Mucosa of descending colon (tissue), 3 donors: ENCODE data around the gene CPA5. TPM values are rescaled to one million over a fixed set of nuclear protein-coding genes. Genes with fewer than 3 reads are reported as not detected.
"Not testable (repeated sequence)": the region's sequence is repeated elsewhere in the genome, so short reads cannot be mapped to it uniquely, and the experiment has no call there.

Experiments
- ATAC-seq: fragments of 200-7000 bp; cut with Tn5 transposase; one replicate; pipeline ENCODE4 v1.9.1; 2020; ENCODE audit warnings: mild to moderate bottlenecking, moderate library complexity
- DNase-seq, 3 donors: peaks; one replicate each; pipeline ENCODE4 v3.0.0-alpha.2; 2020
- H3K36me3 ChIP-seq: fragments of 200-600 bp; one replicate; pipeline ENCODE4 v1.8.0; 2021; ENCODE audit warnings: low read depth, mild to moderate bottlenecking
- H3K4me1 ChIP-seq: fragments of 200-600 bp; one replicate; pipeline ENCODE4 v1.8.0; 2021; ENCODE audit warnings: low read depth, mild to moderate bottlenecking
- H3K4me3 ChIP-seq: fragments of 200-600 bp; one replicate; pipeline ENCODE4 v1.8.0; 2021; ENCODE audit warnings: mild to moderate bottlenecking
- H3K9me3 ChIP-seq: fragments of 200-600 bp; one replicate; pipeline ENCODE4 v1.8.0; 2021; ENCODE audit warnings: mild to moderate bottlenecking
- intact Hi-C, 2 donors: fragments of 100-400 bp; cut with DNase I in 1 of 2; cut with micrococcal nuclease in 1 of 2; formaldehyde crosslinking; loops; one replicate each; pipeline versions ENCODE4 v1.11.0 to v1.11.1; 2022; cut with DNase I, micrococcal nuclease
- total RNA-seq, 3 donors: library from RNA; stranded (reverse); fragmentation: NEBNext Ultra II Directional in 2 of 3; extraction: Animal tissue kit (Norgen Biotek cat#: 25700) in 2 of 3; gene quantifications; one replicate each; pipeline versions ENCODE4 v1.2.1 to v1.2.4, GENCODE V29; 2021 to 2023
- TF ChIP-seq, protein P1 (sequence below): fragments of 200-600 bp; IDR thresholded peaks from one replicate; pipeline ENCODE4 v1.8.0; 2022; ENCODE audit warnings: antibody characterized with exemption, mild to moderate bottlenecking
- donor health status: DM: no; HTN: no; CAD: no; lungs with moderate emphysema.
- donor health status: DM: no; HTN: no; CAD: no.
- donor health status: DM: no; HTN: yes; CAD: no.

CPA5 gene
- total RNA-seq, 3 donors from 2014 or later = not detected

- ATAC-seq = no peak
- Histone ChIP-seq H3K4me1 (peaks cover 4% of the 10 kb centered on the region), H3K9me3 (peaks cover 6% of the 10 kb centered on the region), H3K4me3 (no peak overlapping the region), H3K36me3 (no peaks in the 10 kb centered on the region)
- TF ChIP-seq, protein P1, sequence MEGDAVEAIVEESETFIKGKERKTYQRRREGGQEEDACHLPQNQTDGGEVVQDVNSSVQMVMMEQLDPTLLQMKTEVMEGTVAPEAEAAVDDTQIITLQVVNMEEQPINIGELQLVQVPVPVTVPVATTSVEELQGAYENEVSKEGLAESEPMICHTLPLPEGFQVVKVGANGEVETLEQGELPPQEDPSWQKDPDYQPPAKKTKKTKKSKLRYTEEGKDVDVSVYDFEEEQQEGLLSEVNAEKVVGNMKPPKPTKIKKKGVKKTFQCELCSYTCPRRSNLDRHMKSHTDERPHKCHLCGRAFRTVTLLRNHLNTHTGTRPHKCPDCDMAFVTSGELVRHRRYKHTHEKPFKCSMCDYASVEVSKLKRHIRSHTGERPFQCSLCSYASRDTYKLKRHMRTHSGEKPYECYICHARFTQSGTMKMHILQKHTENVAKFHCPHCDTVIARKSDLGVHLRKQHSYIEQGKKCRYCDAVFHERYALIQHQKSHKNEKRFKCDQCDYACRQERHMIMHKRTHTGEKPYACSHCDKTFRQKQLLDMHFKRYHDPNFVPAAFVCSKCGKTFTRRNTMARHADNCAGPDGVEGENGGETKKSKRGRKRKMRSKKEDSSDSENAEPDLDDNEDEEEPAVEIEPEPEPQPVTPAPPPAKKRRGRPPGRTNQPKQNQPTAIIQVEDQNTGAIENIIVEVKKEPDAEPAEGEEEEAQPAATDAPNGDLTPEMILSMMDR = no peak
- no peak for DNase-seq
- intact Hi-C loops = no loop called here
Observed at GRCh38 chr7:130372402-130373165, 28.0 kb downstream of the CPA5 start.

DNA sequence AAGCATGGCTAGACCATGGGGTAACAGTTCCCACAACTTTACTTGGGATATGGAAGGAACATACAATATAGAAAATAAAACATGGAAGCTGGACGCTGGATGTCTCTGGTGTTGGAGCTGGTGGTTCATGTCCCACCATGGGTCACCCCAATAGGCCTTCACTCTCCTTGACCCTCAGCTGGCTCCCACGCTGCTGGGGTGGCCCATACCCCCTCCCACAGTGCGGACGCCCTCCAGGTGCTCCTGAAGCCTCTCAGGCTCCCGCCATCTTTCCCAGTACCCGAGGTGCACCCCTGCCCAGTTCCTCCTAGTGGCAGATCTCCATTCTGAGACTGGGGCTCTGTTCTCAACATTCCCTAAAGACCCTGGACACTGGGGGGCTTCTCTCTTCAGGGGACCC is 29.9 kb downstream of the CPA5 start:
- Histone ChIP-seq H3K36me3 (no peaks in the 10 kb centered on the region), H3K9me3 (peaks cover 6% of the 10 kb centered on the region), H3K4me3 (no peak overlapping the region), H3K4me1 (no peaks in the 10 kb centered on the region)
- intact Hi-C loops = no loop called here
- DNase-seq (no peak), ATAC-seq (no peak)
- TF ChIP-seq, protein P1 = no peak

GRCh38 chr7:130376461-130376860 is 31.8 kb downstream of the CPA5 start:
- H3K4me3 ChIP-seq, H3K9me3 ChIP-seq, intact Hi-C loops, H3K36me3 ChIP-seq, ATAC-seq, H3K4me1 ChIP-seq, DNase-seq: not testable (repeated sequence)

DNA sequence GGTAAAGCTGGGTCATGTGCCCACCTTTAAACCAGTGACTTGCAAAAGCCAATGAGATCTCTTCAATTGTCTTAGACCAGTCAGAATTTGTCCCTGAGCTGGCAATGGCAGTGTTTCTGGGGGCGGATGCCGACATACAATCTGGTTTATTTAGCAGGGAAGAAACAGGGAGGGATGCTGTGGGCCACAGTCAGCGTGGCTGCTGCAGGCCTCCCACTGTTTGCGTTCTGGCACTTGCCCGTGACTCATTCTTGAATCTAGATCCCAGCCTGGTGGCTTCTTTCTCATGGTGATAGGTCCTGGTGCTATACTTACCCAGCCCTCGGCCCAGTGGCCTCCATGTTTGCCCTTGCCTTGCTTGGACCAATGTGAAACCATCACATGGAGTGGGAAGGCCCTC is 32.6 kb downstream of the CPA5 start:
- no peak for DNase-seq
- no peaks in the 10 kb centered on the region for H3K36me3 ChIP-seq
- TF ChIP-seq, protein P1 = no peak
- intact Hi-C loops = no loop called here
- H3K9me3 ChIP-seq = peaks cover 6% of the 10 kb centered on the region
- H3K4me3 ChIP-seq = no peak overlapping the region
- no peaks in the 10 kb centered on the region for H3K4me1 ChIP-seq
- no peak for ATAC-seq

DNA sequence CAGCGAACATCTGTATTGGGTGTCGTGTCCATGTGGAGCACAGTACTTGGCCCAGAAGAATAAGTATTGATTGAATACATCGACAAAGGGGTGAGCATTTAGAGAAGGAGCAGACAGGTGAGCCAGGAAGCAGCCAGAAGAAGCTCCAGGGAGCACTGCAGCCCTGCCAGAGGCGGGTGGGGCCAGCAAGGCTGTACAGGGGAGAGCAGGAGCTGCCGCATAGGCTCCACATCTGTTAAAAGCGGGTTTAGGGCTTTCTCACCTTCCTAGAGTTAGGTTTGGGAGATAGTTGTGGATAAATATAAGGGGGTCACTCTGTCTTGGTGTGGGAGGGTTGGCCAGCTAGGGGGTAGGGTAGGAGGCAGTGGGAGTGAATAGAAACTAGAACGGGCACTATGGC is 34.4 kb downstream of the CPA5 start:
- peaks cover 6% of the 10 kb centered on the region for H3K9me3 ChIP-seq
- intact Hi-C loops = no loop called here
- H3K4me3 ChIP-seq = no peak overlapping the region
- no peak for DNase-seq
- no peaks in the 10 kb centered on the region for H3K36me3 ChIP-seq
- TF ChIP-seq, protein P1 = no peak
- H3K4me1 ChIP-seq = no peaks in the 10 kb centered on the region
- ATAC-seq = no peak

GRCh38 chr7:130379532-130379920 is 34.9 kb downstream of the CPA5 start:
- ATAC-seq = no peak
- no peak overlapping the region for H3K4me3 ChIP-seq
- H3K9me3 ChIP-seq = peaks cover 6% of the 10 kb centered on the region
- intact Hi-C loops = no loop called here
- DNase-seq = no peak
- TF ChIP-seq, protein P1 = no peak
- H3K36me3 ChIP-seq = no peaks in the 10 kb centered on the region
- no peaks in the 10 kb centered on the region for H3K4me1 ChIP-seq
